Sigmoid colon (tissue), 4 donors: Measurements from ENCODE around the gene PARVB.

ENCODE experiments used
- CTCF ChIP-seq, 4 experiments: fragments of 450-650 bp in 3 of 4; fragments of 200-600 bp in 1 of 4; IDR thresholded peaks; one replicate each; pipeline ENCODE4 v1.5.1; 2016 to 2019; ENCODE audit warnings: antibody characterized with exemption in 4 of 4, mild to moderate bottlenecking in 3 of 4, moderate library complexity in 2 of 4
- EP300 ChIP-seq, 4 donors: sonication (generic); formaldehyde crosslinking; IDR thresholded peaks; one replicate each; pipeline ENCODE4 v1.6.1; 2017; ENCODE audit warnings: antibody characterized with exemption in 4 of 4
- POLR2A ChIP-seq, 2 donors: fragments of 450-650 bp; IDR thresholded peaks; one replicate each; pipeline ENCODE4 v1.6.1; 2016; ENCODE audit warnings: antibody characterized with exemption in 2 of 2, mild to moderate bottlenecking in 2 of 2, moderate library complexity in 2 of 2
- POLR2AphosphoS5 ChIP-seq, 4 donors: sonication (generic); formaldehyde crosslinking; IDR thresholded peaks; one replicate each; pipeline ENCODE4 v1.6.1; 2017; ENCODE audit warnings: antibody characterized with exemption in 4 of 4

- TF ChIP-seq CTCF (IDR thresholded peaks at IDR 0.05) (no peak), POLR2A (IDR thresholded peaks at IDR 0.05) (no peak), EP300 (IDR thresholded peaks at IDR 0.05) (no peak), POLR2AphosphoS5 (IDR thresholded peaks at IDR 0.05) (no peak)
Measured at GRCh38 chr22:44012591-44012990, 11.5 kb upstream of the PARVB start.
